GM12878 (cell line): ENCODE data around the gene TMEM109. TPM values are rescaled to one million over a fixed set of nuclear protein-coding genes. Genes with fewer than 3 reads are reported as not detected.

Experiments used
- ATAC-seq: fragments of 200-7000 bp; cut with Tn5 transposase; 3 replicates; pipeline ENCODE4 v1.9.1; 2020; ENCODE audit warnings: mild to moderate bottlenecking, moderate library complexity
- BruUV-seq: library from RNA; stranded (reverse); fragments of 400-500 nt; replicated peaks from 2 replicates; lab custom pipeline; 2021; lab: Mats Ljungman, UMichigan
- CTCF ChIA-PET: fragments of 300-600 bp; sonication (Branson Sonifier 250); formaldehyde crosslinking; extraction: SDS; loops from one replicate; lab custom pipeline; 2021; ENCODE audit warnings: inconsistent platforms; lab: Yijun Ruan, JAX
- POLR2A ChIA-PET: fragments of 350-600 bp; formaldehyde crosslinking; extraction: SDS; loops from one replicate; lab custom pipeline; 2021; ENCODE audit warnings: inconsistent platforms; lab: Charles Lee
- RAD21 ChIA-PET: fragments of 300-600 bp; sonication (Branson Sonifier 250); formaldehyde crosslinking; loops from one replicate; lab custom pipeline; 2023; ENCODE audit warnings: antibody characterized with exemption; ENCODE audit not compliant: unreplicated experiment; lab: Charles Lee
- SMC1A ChIA-PET: fragments of 300-600 bp; sonication (Branson Sonifier 250); formaldehyde crosslinking; loops from one replicate; lab custom pipeline; 2023; ENCODE audit not compliant: unreplicated experiment, uncharacterized antibody; lab: Charles Lee
- DNase-seq: peaks from one replicate; pipeline ENCODE4 v3.0.0-alpha.2; 2011; ENCODE audit warnings: low read depth, low spot score
- FAIRE-seq: peaks from 3 replicates; lab custom pipeline; 2011; peaks lifted over from hg19 to GRCh38; lab: Jason Lieb, UNC
- H2AFZ ChIP-seq: 2 replicates; pipeline ENCODE4 v1.6.0; 2011; ENCODE audit warnings: low read depth, low read length, control low read depth; ENCODE audit not compliant: control insufficient read depth
- H3K27ac ChIP-seq: 2 replicates; pipeline ENCODE4 v1.5.1; 2011; ENCODE audit warnings: control low read depth; ENCODE audit not compliant: control insufficient read depth, insufficient read depth
- H3K27me3 ChIP-seq, 2 experiments: replicated peaks in 1 of 2; 2 replicates each; pipeline versions ENCODE4 v1.6.0 to v1.6.1; 2011; ENCODE audit warnings: low read length in 1 of 2; ENCODE audit not compliant: control insufficient read depth in 2 of 2, insufficient read depth in 2 of 2
- H3K36me3 ChIP-seq, 2 experiments: 2 replicates each; pipeline ENCODE4 v1.5.1; 2011; ENCODE audit warnings: low read length in 1 of 2; ENCODE audit not compliant: control insufficient read depth in 2 of 2, insufficient read depth in 2 of 2
- H3K4me1 ChIP-seq: 2 replicates; pipeline ENCODE4 v1.6.1; 2011; ENCODE audit warnings: mild to moderate bottlenecking, low read length, moderate library complexity, mixed read lengths; ENCODE audit not compliant: control insufficient read depth, insufficient read depth
- H3K4me2 ChIP-seq: 2 replicates; pipeline ENCODE4 v1.6.0; 2011; ENCODE audit warnings: control low read depth; ENCODE audit not compliant: control insufficient read depth, insufficient read depth
- H3K4me3 ChIP-seq: fragments of 200-600 bp; sonication (generic); 2 replicates; pipeline ENCODE4 v1.5.1; 2016
- H3K79me2 ChIP-seq: 2 replicates; pipeline ENCODE4 v1.6.0; 2011; ENCODE audit warnings: low read length; ENCODE audit not compliant: control insufficient read depth, insufficient read depth
- H3K9ac ChIP-seq: 2 replicates; pipeline ENCODE4 v1.8.0; 2011; ENCODE audit warnings: low read length, control low read depth, mixed read lengths; ENCODE audit not compliant: control insufficient read depth, insufficient read depth
- H3K9me3 ChIP-seq: replicated peaks from 3 replicates; pipeline ENCODE4 v1.5.1; 2011; ENCODE audit warnings: mild to moderate bottlenecking, low read length; ENCODE audit not compliant: control insufficient read depth, insufficient read depth
- H4K20me1 ChIP-seq: 2 replicates; pipeline ENCODE4 v1.6.0; 2011; ENCODE audit not compliant: control insufficient read depth, insufficient read depth
- FOXK2 ChIP-seq: fragments of 450-650 bp; IDR thresholded peaks from 2 replicates; pipeline ENCODE4 v1.6.1; 2017; ENCODE audit warnings: mild to moderate bottlenecking, moderate library complexity
- HCFC1 ChIP-seq: fragments of 150-350 bp; IDR thresholded peaks from 2 replicates; pipeline ENCODE4 v1.6.1; 2014; ENCODE audit warnings: low read length
- MEF2A ChIP-seq: IDR thresholded peaks from 2 replicates; pipeline ENCODE4 v1.6.1; 2011; ENCODE audit warnings: low read depth, mild to moderate bottlenecking, low read length, moderate library complexity; ENCODE audit not compliant: insufficient read depth
- MYC ChIP-seq: IDR thresholded peaks from 2 replicates; pipeline ENCODE4 v1.6.1; 2011; ENCODE audit warnings: mild to moderate bottlenecking, low read length, moderate library complexity, inconsistent platforms; ENCODE audit not compliant: insufficient read depth, insufficient replicate concordance, insufficient read length, severe bottlenecking
- NR2C2 ChIP-seq: IDR thresholded peaks from 2 replicates; pipeline ENCODE4 v1.6.1; 2011; ENCODE audit warnings: borderline replicate concordance, low read depth; ENCODE audit not compliant: control insufficient read depth, insufficient read length
- YBX1 ChIP-seq: fragments of 450-650 bp; IDR thresholded peaks from 2 replicates; pipeline ENCODE4 v1.6.1; 2016; ENCODE audit warnings: antibody characterized with exemption
- WGBS: methylation state at CpG from one replicate; pipeline ENCODE4 v1.1.6; 2016; ENCODE audit warnings: low lambda C conversion rate; ENCODE audit not compliant: insufficient replicate concordance, insufficient coverage; ENCODE audit errors: missing lambda C conversion rate; 5-methylcytosine and 5-hydroxymethylcytosine counted together
- in situ Hi-C: fragments of 300-500 bp; cut with MboI; formaldehyde crosslinking; loops from 9 replicates; pipeline ENCODE4 v1.14.3; 2018; ENCODE audit warnings: mixed read lengths
- intact Hi-C: fragments of 100-400 bp; cut with micrococcal nuclease; formaldehyde crosslinking; loops from one replicate; pipeline ENCODE4 v1.14.2; 2022; ENCODE audit not compliant: unreplicated experiment
- polyA plus RNA-seq, 11 experiments: library from polyadenylated mRNA; depleted of rRNA in 4 of 11; unstranded in 6 of 11; stranded (reverse) in 5 of 11; fragments of >200 nt; fragmentation: Nextera tagmentation in 4 of 11; fragmentation: Illumina TruSeq in 1 of 11; extraction: Ambion mirVana in 4 of 11; extraction: Trizol in 1 of 11; gene quantifications; 1 replicate in 1 of 11; 2 replicates in 10 of 11; pipeline versions ENCODE4 v1.2.1 to v1.2.3, GENCODE V29; 2011 to 2016; ENCODE audit warnings: inconsistent platforms in 2 of 11, missing spikeins in 2 of 11, low read depth in 1 of 11
- total RNA-seq, 4 experiments: library from RNA; depleted of rRNA in 3 of 4; stranded (reverse); fragments of >200 nt in 3 of 4; fragmentation: Illumina TruSeq in 1 of 4; extraction: Trizol in 1 of 4; gene quantifications; 2 replicates each; pipeline versions ENCODE4 v1.2.1 to v1.2.3, GENCODE V29; 2013 to 2021
- TF ChIP-seq, protein P1 (sequence below): fragments of 450-650 bp; IDR thresholded peaks from 2 replicates; pipeline ENCODE4 v1.6.1; 2017; ENCODE audit warnings: mild to moderate bottlenecking, moderate library complexity
- TF ChIP-seq, protein P2 (sequence below): fragments of 450-650 bp; conservative IDR thresholded peaks from 2 replicates; pipeline ENCODE4 v1.6.1; 2017; ENCODE audit warnings: mild to moderate bottlenecking, moderate library complexity

Gene TMEM109
- total and polyA plus RNA-seq, 10 of the 15 experiments (the other 5 are each of a cell fraction or from before 2014, with no cell fraction given), result 21.9 to 199 (median 85.2) TPM

DNA sequence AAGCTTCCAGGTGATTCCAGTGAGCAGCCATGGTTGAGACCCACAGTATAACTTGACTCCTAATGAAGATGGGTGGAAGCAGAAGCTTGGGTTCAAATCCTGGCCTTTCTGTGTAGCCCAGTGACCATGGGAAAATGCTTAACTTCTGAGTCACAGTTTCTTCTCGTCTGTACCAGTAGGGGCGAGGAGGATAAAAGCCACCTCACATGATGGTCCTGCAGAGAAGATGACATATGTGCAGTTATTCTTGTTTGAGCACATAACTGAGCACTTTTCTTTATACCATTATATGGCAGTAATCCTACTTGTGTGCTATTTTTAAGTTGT, 4.9 kb downstream of the TMEM109 start:
- ChIA-PET POLR2A (interaction anchor here (0.6 to 1.3 kb wide), 4 partner anchors 22 to 221 kb away, joined by 3 to 7 read pairs (median 4); no protein-coding TSS in a partner anchor), CTCF (interaction anchor here (1.1 to 2.4 kb wide), 5 partner anchors 14 to 88 kb away, joined by 4 to 8 read pairs (median 7); no protein-coding TSS in a partner anchor), RAD21 (interaction anchor here (0.7 to 1.7 kb wide), 5 partner anchors 9 to 162 kb away, joined by 3 to 5 read pairs (median 4); no protein-coding TSS in a partner anchor), SMC1A (interaction anchor here (0.8 to 2.3 kb wide), 6 partner anchors 13 to 154 kb away, joined by 3 to 7 read pairs (median 3); no protein-coding TSS in a partner anchor)
- 45% methylated on average over 2 of the region's 2 CpGs for whole genome bisulfite sequencing
- DNase-seq (no peak), FAIRE-seq (no peak), ATAC-seq (no peak)
- H3K4me3 ChIP-seq, result no peak overlapping the region
- in situ Hi-C loops (no loop called here), intact Hi-C loops (no loop called here)
- H3K36me3 ChIP-seq, result peaks cover 17 to 21% of the 10 kb centered on the region in 2 experiments
- no peaks in the 10 kb centered on the region for H3K9me3 ChIP-seq
- H3K27ac ChIP-seq, result no peak overlapping the region
- H3K9ac ChIP-seq, result no peak overlapping the region
- no peak overlapping the region for H2AFZ ChIP-seq
- no TSS peak for BruUV-seq
- H3K79me2 ChIP-seq, result peaks cover 38% of the 10 kb centered on the region
- no peaks in the 10 kb centered on the region for H4K20me1 ChIP-seq
- H3K4me2 ChIP-seq, result no peak overlapping the region; the same call in 1 of the 2 replicates
- TF ChIP-seq NR2C2 (no peak), MEF2A (no peak), HCFC1 (no peak), FOXK2 (no peak), MYC (no peak), YBX1 (no peak)
- TF ChIP-seq, protein P1, sequence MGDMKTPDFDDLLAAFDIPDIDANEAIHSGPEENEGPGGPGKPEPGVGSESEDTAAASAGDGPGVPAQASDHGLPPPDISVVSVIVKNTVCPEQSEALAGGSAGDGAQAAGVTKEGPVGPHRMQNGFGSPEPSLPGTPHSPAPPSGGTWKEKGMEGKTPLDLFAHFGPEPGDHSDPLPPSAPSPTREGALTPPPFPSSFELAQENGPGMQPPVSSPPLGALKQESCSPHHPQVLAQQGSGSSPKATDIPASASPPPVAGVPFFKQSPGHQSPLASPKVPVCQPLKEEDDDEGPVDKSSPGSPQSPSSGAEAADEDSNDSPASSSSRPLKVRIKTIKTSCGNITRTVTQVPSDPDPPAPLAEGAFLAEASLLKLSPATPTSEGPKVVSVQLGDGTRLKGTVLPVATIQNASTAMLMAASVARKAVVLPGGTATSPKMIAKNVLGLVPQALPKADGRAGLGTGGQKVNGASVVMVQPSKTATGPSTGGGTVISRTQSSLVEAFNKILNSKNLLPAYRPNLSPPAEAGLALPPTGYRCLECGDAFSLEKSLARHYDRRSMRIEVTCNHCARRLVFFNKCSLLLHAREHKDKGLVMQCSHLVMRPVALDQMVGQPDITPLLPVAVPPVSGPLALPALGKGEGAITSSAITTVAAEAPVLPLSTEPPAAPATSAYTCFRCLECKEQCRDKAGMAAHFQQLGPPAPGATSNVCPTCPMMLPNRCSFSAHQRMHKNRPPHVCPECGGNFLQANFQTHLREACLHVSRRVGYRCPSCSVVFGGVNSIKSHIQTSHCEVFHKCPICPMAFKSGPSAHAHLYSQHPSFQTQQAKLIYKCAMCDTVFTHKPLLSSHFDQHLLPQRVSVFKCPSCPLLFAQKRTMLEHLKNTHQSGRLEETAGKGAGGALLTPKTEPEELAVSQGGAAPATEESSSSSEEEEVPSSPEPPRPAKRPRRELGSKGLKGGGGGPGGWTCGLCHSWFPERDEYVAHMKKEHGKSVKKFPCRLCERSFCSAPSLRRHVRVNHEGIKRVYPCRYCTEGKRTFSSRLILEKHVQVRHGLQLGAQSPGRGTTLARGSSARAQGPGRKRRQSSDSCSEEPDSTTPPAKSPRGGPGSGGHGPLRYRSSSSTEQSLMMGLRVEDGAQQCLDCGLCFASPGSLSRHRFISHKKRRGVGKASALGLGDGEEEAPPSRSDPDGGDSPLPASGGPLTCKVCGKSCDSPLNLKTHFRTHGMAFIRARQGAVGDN, result no peak
- TF ChIP-seq, protein P2, sequence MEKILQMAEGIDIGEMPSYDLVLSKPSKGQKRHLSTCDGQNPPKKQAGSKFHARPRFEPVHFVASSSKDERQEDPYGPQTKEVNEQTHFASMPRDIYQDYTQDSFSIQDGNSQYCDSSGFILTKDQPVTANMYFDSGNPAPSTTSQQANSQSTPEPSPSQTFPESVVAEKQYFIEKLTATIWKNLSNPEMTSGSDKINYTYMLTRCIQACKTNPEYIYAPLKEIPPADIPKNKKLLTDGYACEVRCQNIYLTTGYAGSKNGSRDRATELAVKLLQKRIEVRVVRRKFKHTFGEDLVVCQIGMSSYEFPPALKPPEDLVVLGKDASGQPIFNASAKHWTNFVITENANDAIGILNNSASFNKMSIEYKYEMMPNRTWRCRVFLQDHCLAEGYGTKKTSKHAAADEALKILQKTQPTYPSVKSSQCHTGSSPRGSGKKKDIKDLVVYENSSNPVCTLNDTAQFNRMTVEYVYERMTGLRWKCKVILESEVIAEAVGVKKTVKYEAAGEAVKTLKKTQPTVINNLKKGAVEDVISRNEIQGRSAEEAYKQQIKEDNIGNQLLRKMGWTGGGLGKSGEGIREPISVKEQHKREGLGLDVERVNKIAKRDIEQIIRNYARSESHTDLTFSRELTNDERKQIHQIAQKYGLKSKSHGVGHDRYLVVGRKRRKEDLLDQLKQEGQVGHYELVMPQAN, result no peak
- peaks cover 26% of the 10 kb centered on the region for H3K4me1 ChIP-seq
- H3K27me3 ChIP-seq, result no peaks in the 10 kb centered on the region
